ENCODE data around the gene AQP1. TPM values are rescaled to one million over a fixed set of nuclear protein-coding genes. Genes with fewer than 3 reads are reported as not detected.

AQP1 gene
- total and polyA plus RNA-seq, 2 of the 13 experiments (the other 11 are each of a cell fraction or from before 2014, with no cell fraction given) = not detected

DNA sequence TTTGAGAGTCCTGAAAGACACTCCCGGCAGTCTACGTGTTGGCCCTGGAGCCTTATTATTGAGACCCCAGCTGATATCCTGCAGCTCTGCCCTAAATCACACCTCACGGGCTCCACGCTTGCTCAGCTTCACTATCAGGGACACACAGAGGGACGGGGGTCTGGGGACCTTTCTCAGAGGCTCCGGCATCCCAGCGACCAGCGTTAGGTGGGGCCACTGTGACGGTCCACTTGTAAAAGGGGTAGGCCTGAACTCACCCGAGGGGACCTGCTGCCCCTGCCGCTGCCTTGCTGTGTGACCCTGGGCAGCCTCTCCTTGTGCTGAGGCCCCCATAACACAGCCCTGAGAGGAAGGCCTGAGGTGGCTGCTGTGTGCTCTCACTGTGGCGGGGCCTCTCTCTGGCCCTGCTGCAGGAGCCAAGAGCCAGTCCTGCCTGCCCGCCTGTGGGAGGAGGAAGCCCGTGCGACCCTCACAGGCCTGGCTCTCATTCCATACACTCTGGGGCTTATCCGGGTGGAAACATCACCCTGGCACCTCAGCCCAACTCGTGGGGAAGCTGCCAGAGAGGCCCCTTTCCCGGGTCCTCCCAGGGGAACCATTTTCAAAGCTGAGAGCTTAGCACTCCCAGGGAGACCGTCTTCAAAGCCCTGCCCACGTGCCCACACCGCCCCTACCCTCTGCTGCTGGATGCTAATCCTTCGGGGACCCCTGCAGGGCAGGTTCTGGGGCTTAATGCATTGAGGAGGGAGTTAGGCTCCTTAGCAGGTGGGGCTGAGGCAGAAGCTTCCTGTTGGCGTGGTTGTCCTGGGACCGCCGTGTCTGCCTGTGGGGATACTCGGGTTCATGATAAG, 21.7 kb downstream of the AQP1 start (continued):
- TF ChIP-seq ZNF646 (CRISPR knock-in tag; IDR thresholded peaks at IDR 0.05) (no peak), GATAD1 (CRISPR knock-in tag; IDR thresholded peaks at IDR 0.05) (no peak), MED13 (CRISPR knock-in tag; IDR thresholded peaks at IDR 0.05) (no peak), DRAP1 (CRISPR knock-in tag; IDR thresholded peaks at IDR 0.05) (no peak), STAT5B (CRISPR knock-in tag; IDR thresholded peaks at IDR 0.05) (no peak), IRF9 (CRISPR knock-in tag; IDR thresholded peaks at IDR 0.05; ENCODE audit: borderline replicate concordance) (no peak), MEIS2 (CRISPR knock-in tag; IDR thresholded peaks at IDR 0.05) (no peak)
